Activated CD4-positive, alpha-beta T cell treated with anti-CD3 and anti-CD28 coated beads, Interleukin-2, amount 10 ng/mL, durations not matched to agents 24 days and 14 days (primary cell): ENCODE data around the gene FFAR3. TPM values are rescaled to one million over a fixed set of nuclear protein-coding genes. Genes with fewer than 3 reads are reported as not detected.
A peak's percentile ranks its signal among the peaks of the same experiment; 100 is the strongest.
"Not testable (repeated sequence)": the region's sequence is repeated elsewhere in the genome, so short reads cannot be mapped to it uniquely, and the experiment has no call there.

ENCODE experiments used
- DNase-seq: peaks from one replicate; pipeline ENCODE4 v3.0.0; 2022
- H3K27ac Mint-ChIP-seq: one replicate; pipeline ENCODE4 v1.8.0; 2022; ENCODE audit warnings: mild to moderate bottlenecking, mixed read lengths
- H3K27me3 Mint-ChIP-seq: one replicate; pipeline ENCODE4 v1.8.0; 2022; ENCODE audit warnings: mixed read lengths
- H3K36me3 Mint-ChIP-seq: one replicate; pipeline ENCODE4 v1.8.0; 2022; ENCODE audit warnings: low read depth, mild to moderate bottlenecking, mixed read lengths
- H3K4me1 Mint-ChIP-seq: one replicate; pipeline ENCODE4 v1.8.0; 2021; ENCODE audit warnings: mixed read lengths
- H3K4me3 Mint-ChIP-seq: one replicate; pipeline ENCODE4 v1.8.0; 2022; ENCODE audit warnings: mild to moderate bottlenecking, moderate library complexity, mixed read lengths
- H3K9me3 Mint-ChIP-seq: one replicate; pipeline ENCODE4 v1.8.0; 2021; ENCODE audit warnings: mixed read lengths
- intact Hi-C: fragments of 100-400 bp; cut with micrococcal nuclease; formaldehyde crosslinking; loops from one replicate; pipeline ENCODE4 v1.15.1; 2023
- total RNA-seq: library from RNA; stranded (reverse); gene quantifications from 2 replicates; pipeline ENCODE4 v1.2.3, GENCODE V29; 2022

FFAR3 gene
- total RNA-seq, 1 donor from 2014 or later: 0.21 TPM

GRCh38 chr19:35349614-35350521, 8.4 kb upstream of the FFAR3 start:
- H3K4me1 Mint-ChIP-seq: peaks cover 47% of the 10 kb centered on the region
- DNase-seq: no peak
- no peaks in the 10 kb centered on the region for H3K36me3 Mint-ChIP-seq
- H3K9me3 Mint-ChIP-seq: no peaks in the 10 kb centered on the region
- H3K27me3 Mint-ChIP-seq: peaks cover 2% of the 10 kb centered on the region
- peak overlapping the region; percentile 23 for H3K27ac Mint-ChIP-seq
- H3K4me3 Mint-ChIP-seq: no peak overlapping the region
- intact Hi-C loops: no loop called here

- Mint-ChIP-seq H3K4me1 (peaks cover 44% of the 10 kb centered on the region), H3K27ac (peak overlapping the region; percentile 15), H3K36me3 (no peaks in the 10 kb centered on the region), H3K9me3 (no peaks in the 10 kb centered on the region), H3K4me3 (no peak overlapping the region), H3K27me3 (peaks cover 2% of the 10 kb centered on the region)
- DNase-seq: no peak
- intact Hi-C loops: no loop called here
These were observed 7.7 kb upstream of the FFAR3 start for GRCh38 chr19:35350591-35350990.

DNA sequence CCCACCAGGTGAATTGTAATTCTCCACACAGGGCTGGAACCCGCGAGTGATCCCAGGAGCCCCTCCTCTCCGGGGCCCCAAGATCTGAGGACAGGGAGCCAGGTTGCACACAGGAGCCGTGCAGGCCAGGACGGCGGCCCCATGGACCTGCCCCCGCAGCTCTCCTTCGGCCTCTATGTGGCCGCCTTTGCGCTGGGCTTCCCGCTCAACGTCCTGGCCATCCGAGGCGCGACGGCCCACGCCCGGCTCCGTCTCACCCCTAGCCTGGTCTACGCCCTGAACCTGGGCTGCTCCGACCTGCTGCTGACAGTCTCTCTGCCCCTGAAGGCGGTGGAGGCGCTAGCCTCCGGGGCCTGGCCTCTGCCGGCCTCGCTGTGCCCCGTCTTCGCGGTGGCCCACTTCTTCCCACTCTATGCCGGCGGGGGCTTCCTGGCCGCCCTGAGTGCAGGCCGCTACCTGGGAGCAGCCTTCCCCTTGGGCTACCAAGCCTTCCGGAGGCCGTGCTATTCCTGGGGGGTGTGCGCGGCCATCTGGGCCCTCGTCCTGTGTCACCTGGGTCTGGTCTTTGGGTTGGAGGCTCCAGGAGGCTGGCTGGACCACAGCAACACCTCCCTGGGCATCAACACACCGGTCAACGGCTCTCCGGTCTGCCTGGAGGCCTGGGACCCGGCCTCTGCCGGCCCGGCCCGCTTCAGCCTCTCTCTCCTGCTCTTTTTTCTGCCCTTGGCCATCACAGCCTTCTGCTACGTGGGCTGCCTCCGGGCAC, 6.7 kb upstream of the FFAR3 start:
- intact Hi-C loops: loop anchor here (1.0 kb wide), 2 partner anchors 117 to 144 kb away; no protein-coding TSS in a partner anchor
- H3K4me1 Mint-ChIP-seq: peaks cover 34% of the 10 kb centered on the region
- H3K36me3 Mint-ChIP-seq: no peaks in the 10 kb centered on the region
- H3K27ac Mint-ChIP-seq: no peak overlapping the region
- H3K9me3 Mint-ChIP-seq: no peaks in the 10 kb centered on the region
- H3K27me3 Mint-ChIP-seq: peaks cover under 1% of the 10 kb centered on the region
- no peak for DNase-seq
- H3K4me3 Mint-ChIP-seq: no peak overlapping the region

GRCh38 chr19:35352177-35352447, 6.1 kb upstream of the FFAR3 start:
- DNase-seq: no peak
- Mint-ChIP-seq H3K27ac (no peak overlapping the region), H3K9me3 (no peaks in the 10 kb centered on the region), H3K36me3 (no peaks in the 10 kb centered on the region), H3K4me1 (peaks cover 28% of the 10 kb centered on the region), H3K4me3 (no peak overlapping the region), H3K27me3 (no peaks in the 10 kb centered on the region)
- intact Hi-C loops: loop anchor here (1.0 kb wide), 2 partner anchors 116 to 143 kb away; no protein-coding TSS in a partner anchor

DNA sequence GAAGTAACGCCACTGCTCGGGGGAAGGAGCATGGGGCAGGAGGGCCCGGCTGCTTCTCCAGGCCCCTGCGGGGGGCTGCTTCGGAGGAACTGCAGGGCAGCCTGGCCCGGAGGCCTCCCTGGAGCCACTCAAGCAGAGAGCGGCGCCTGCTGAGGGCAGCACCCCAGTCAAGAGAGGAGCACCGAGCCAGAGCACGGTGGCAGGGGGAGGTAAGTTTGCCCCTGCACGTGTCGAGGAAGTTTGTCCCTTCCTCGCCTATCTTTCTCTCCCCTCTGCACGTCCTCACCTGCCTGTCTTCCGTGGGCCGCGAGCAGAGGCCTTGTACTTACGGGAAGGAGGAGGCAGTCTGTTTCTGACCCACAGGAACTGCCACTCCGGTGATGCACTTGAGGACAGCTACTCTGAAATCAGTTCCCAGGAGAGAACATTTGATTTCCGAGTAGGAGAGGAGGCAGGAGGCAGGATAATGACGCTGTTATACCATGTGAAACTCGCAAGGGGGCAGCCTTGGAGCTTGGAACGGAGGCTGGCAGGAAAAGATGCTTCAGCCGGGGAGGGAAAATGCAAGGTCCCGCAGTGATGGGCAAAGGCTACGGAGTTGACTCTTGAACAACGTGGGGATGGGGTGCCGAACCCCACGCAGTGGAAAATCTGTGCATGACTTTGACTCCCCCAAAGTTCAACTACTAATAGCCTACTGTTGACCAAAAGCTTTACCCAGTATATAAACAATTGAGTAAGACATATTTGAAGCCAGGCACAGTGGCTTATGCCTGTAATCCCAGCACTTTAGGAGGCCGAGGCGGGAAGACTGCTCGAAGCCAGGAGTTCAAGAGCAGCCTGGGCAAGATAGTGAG, 5.6 kb upstream of the FFAR3 start:
- no peak overlapping the region for H3K4me3 Mint-ChIP-seq
- no peaks in the 10 kb centered on the region for H3K36me3 Mint-ChIP-seq
- peak overlapping the region; percentile 71 for H3K27ac Mint-ChIP-seq
- no peaks in the 10 kb centered on the region for H3K27me3 Mint-ChIP-seq
- intact Hi-C loops: loop anchor here (1.0 kb wide), 2 partner anchors 116 to 143 kb away; no protein-coding TSS in a partner anchor
- DNase-seq: peak; percentile 90
- H3K9me3 Mint-ChIP-seq: no peaks in the 10 kb centered on the region
- peaks cover 23% of the 10 kb centered on the region for H3K4me1 Mint-ChIP-seq

- Mint-ChIP-seq H3K27ac (no peak overlapping the region), H3K36me3 (no peaks in the 10 kb centered on the region), H3K9me3 (no peaks in the 10 kb centered on the region), H3K4me3 (no peak overlapping the region), H3K27me3 (no peaks in the 10 kb centered on the region), H3K4me1 (peaks cover 20% of the 10 kb centered on the region)
- intact Hi-C loops: no loop called here
- no peak for DNase-seq
These were observed 4.6 kb upstream of the FFAR3 start for GRCh38 chr19:35353635-35354034.

- intact Hi-C loops: no loop called here
- Mint-ChIP-seq H3K9me3 (no peaks in the 10 kb centered on the region), H3K4me1 (peaks cover 11% of the 10 kb centered on the region), H3K4me3 (no peak overlapping the region), H3K27ac (no peak overlapping the region), H3K27me3 (no peaks in the 10 kb centered on the region), H3K36me3 (no peaks in the 10 kb centered on the region)
- no peak for DNase-seq
These were observed 3.4 kb upstream of the FFAR3 start for GRCh38 chr19:35354898-35355297.

DNA sequence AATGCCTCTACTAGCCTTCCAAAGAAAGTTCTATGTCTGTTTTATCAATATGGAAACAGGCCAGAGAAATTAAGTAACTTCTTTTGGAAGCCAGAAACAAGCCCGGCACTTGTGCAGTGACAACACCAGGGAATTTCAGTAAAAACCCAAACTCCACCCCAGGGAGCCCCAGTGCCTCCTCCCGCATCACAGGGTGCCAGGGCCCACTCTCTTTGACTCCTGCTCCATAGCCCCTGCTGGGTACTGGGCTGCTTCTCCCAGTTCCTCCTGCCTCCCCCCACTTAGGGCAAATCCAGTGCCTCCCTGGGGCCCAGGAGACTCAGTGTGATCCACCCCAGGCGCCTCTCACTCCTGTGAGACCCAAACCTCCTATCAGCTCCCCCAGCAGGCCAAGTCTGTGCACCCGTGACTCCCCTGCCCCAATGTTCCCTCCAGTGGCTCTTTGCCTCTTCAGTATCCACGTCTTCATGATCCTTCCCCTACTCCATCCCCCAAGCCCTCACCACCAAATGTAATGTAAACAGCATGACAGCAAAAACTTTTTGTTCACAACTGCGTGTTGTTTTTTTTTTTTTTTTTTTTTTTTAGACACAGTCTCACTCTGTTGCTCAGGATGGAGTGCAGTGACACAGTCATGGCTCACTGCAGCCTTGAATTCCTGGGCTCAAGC, 2.3 kb upstream of the FFAR3 start:
- Mint-ChIP-seq H3K27ac (no peak overlapping the region), H3K4me1 (peaks cover 11% of the 10 kb centered on the region), H3K36me3 (no peaks in the 10 kb centered on the region), H3K27me3 (no peaks in the 10 kb centered on the region), H3K4me3 (no peak overlapping the region), H3K9me3 (no peaks in the 10 kb centered on the region)
- intact Hi-C loops: no loop called here
- DNase-seq: no peak

DNA sequence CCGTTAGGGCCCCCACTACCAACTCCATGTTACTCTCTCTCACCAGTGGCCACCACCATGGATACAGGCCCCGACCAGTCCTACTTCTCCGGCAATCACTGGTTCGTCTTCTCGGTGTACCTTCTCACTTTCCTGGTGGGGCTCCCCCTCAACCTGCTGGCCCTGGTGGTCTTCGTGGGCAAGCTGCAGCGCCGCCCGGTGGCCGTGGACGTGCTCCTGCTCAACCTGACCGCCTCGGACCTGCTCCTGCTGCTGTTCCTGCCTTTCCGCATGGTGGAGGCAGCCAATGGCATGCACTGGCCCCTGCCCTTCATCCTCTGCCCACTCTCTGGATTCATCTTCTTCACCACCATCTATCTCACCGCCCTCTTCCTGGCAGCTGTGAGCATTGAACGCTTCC, 574 bp downstream of the FFAR3 start:
- DNase-seq, H3K27me3 Mint-ChIP-seq, H3K27ac Mint-ChIP-seq, H3K4me1 Mint-ChIP-seq, H3K9me3 Mint-ChIP-seq, H3K4me3 Mint-ChIP-seq, intact Hi-C loops, H3K36me3 Mint-ChIP-seq: not testable (repeated sequence)

- H3K27me3 Mint-ChIP-seq, intact Hi-C loops, H3K9me3 Mint-ChIP-seq, H3K36me3 Mint-ChIP-seq, DNase-seq, H3K27ac Mint-ChIP-seq, H3K4me1 Mint-ChIP-seq, H3K4me3 Mint-ChIP-seq: not testable (repeated sequence)
These were observed 1.1 kb downstream of the FFAR3 start for GRCh38 chr19:35359395-35359794.

DNA sequence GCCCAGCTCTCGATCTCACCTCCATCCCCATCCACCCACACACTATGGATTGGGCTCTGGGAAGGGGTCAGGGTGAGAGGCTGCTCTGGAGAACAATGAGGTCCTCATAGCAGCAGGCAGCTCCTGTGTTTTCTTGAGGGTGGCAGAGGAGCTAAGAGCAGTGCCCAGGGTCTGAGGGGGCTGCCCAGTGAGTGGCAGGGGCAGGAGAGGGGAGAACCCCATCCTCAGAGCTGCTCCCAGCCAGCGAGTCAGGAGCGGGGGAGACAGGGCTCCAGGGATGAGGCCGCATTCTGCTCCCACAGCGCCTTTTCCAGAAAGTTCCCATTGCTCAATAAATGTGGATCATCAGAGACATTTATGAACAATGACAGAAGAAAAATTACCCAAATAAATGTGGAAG, 1.8 kb downstream of the FFAR3 start:
- H3K27ac Mint-ChIP-seq, H3K36me3 Mint-ChIP-seq, H3K9me3 Mint-ChIP-seq, H3K27me3 Mint-ChIP-seq, intact Hi-C loops, H3K4me3 Mint-ChIP-seq, H3K4me1 Mint-ChIP-seq, DNase-seq: not testable (repeated sequence)

GRCh38 chr19:35360880-35361420, 2.7 kb downstream of the FFAR3 start:
- peaks cover 10% of the 10 kb centered on the region for H3K27me3 Mint-ChIP-seq
- DNase-seq: no peak
- no peaks in the 10 kb centered on the region for H3K9me3 Mint-ChIP-seq
- intact Hi-C loops: no loop called here
- H3K4me3 Mint-ChIP-seq: no peak overlapping the region
- H3K4me1 Mint-ChIP-seq: peaks cover 7% of the 10 kb centered on the region
- no peaks in the 10 kb centered on the region for H3K36me3 Mint-ChIP-seq
- H3K27ac Mint-ChIP-seq: no peak overlapping the region
